Measurements from ENCODE around the gene HERC5.

The HERC5 gene

DNA sequence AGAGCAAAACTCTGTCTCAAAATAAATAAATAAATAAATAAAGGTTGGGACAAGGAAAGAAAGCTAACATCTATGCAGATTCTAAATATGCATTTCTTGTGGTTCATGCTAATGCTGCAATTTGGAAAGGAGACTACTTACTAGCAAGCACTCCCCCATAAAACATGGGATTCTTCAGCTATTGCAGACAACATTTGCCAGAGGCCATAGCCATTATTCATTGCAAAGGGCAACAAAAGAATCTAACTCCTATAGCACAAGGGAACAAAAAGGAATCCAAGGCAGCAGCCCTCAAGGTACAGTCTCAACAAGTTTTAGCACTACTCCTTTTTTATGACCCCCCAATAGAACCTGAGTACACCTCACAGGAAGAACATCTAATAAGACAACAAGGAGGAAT, 8.0 kb upstream of the HERC5 start:
- DNase-seq, result no peak

GRCh38 chr4:88449290-88449689, 7.6 kb upstream of the HERC5 start:
- no peak for DNase-seq

DNA sequence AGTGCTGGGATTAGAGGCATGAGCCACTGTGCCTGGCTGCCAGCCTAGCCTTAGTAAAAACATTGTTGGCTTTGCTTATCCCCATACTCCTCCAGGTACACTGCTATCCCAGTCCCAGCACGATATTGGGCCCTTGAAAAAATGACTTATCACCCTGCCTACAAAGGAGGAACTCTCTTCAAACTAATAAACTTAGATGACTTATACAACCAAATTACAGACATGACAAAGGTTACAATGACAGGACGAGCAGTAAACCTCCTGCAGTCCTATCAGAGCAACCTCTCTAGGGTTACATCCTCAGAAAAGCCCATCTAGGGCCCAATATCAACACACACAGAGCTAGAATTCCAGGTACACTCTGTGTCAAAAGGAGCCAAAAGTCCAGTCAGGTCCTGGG, 5.7 kb upstream of the HERC5 start:
- no peak for DNase-seq

GRCh38 chr4:88452912-88453311, 4.0 kb upstream of the HERC5 start:
- no peak for DNase-seq

DNA sequence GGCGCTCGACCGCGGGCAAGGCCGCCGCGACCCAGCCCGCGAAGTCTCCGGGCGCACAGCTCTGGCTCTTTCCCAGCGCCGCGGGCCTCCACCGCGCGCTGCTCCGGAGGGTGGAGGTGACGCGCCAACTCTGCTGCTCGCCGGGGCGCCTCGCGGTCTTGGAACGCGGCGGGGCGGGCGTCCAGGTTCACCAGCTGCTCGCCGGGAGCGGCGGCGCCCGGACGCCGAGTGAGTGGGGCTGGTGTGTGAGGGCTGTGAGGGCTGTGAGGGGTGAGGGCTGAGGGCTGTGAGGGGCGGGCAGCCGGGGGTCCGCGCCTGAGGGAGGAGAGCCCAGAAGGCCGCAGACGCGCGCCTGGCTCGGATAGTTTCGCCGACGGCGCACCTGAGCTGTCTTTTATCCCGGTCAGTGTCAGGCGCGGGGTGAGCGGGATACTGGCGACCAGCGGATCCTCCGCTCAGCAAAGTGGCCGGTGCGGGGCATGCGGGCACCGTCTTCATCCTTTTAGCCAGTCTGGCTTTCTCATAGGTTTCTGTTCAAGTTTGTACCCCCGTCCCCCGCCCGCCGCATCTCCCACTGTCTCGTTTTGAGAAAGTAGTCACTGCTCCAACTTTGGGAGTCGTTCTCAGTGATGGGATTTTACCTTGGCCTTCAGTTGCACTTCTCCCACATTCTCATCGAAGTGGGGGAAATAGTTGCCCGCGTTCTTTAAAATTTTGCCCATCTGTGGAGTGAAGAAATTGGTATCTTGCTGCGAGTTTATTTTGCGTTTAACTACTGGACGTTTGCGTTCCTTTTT, 586 bp downstream of the HERC5 start:
- no peak for DNase-seq

DNA sequence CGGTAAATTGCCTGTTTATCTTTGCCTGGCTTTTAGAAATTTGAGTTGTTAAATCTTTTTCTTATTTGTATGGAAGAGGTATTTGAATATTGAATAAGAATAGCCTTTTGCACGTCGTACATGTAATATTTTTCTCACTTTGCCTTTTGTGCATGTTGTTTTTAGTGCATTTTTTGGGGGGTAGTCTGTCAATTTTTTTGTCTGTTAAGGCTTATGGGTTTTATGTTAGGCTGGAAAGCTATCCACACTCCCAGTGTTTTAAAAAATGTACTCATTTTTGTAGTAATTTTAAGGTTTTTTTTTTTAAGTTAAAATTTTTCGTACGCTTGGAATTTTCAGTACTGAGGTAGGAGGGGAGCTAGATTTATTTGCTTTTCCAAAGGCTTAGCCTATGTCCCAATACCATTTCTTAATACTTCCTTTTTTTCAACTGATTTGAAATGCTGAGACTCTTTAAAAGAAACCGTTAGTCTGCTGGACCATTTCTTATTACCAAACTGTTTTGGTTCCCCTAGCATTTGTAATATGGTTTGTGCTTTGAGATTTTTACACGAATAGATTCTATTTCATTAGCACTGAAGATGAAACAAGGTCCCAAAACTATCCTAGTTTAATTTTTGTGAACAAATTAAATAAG, 1.3 kb downstream of the HERC5 start:
- DNase-seq, result no peak

DNA sequence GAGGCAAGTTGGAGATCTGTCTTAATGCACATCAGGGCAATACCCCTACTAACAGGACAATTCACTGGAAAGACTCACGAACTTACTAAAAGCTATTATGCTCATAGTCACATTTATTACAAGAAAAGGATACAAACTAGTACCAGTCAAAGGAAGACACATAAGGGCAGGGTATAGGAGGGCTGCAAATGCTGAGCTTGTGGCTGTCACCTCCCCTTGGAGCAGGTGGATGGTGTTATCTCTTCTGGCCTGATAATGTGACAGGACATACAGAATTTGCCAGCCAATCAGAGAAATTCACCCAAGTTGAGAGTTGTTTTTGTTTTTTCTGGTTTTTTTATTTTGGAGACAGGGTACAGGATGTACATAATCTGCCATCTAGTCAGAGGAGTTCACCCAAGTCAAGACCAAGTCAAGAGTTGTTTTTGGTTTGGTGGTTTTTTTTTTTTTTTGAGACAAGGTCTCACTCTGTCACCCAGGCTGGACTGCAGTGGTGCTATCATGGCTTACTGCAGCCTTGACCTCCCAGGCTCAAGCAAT, 8.8 kb downstream of the HERC5 start:
- DNase-seq, result no peak

- no peak for DNase-seq
Measured at GRCh38 chr4:88467392-88467791, 10.5 kb downstream of the HERC5 start.

GRCh38 chr4:88477229-88477860, 20.4 kb downstream of the HERC5 start:
- DNase-seq, result no peak

- no peak for DNase-seq
Measured at GRCh38 chr4:88478247-88478646, 21.3 kb downstream of the HERC5 start.

DNA sequence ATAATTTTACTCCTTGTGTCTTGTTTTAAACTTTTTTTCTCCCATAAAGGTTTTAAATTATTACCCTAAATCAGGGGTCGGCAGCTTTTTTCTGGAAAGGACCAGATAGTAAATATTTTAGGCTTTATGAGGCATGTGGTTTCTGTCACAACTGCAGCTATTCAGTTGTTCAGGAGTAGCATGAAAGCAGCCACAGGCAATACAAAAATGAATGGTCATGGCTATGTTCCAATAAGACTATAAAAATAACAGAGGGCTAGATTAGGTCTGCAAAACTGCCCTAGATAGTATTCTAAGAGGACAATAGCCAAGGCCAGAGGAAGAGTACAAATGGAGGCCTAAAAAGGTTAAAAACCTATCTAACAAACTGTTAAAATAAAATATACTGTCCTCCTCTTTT, 24.6 kb downstream of the HERC5 start:
- DNase-seq, result no peak

- DNase-seq, result no peak
Measured at GRCh38 chr4:88489100-88489761, 32.3 kb downstream of the HERC5 start.

GRCh38 chr4:88497859-88498409, 41.0 kb downstream of the HERC5 start:
- DNase-seq, result no peak

- no peak for DNase-seq
Measured at GRCh38 chr4:88503344-88503743, 46.4 kb downstream of the HERC5 start.

DNA sequence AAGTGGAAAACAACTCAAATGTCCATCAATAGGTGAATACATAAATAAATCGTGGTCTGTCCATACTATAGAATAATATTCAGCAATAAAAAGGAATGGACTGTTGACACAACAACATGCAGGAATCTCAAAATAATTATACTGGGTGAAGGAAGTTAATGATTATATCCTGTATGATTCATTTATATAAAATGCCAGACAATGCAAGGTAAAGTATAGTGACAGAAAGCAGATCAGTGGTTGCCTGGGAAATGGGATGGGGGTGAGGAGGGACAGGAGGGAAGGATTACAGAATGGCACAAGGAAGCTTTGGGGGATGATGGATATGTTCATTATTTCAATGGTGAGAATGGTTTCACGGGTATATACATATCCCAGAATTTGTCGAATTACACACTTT, 54.3 kb downstream of the HERC5 start:
- no peak for DNase-seq

DNA sequence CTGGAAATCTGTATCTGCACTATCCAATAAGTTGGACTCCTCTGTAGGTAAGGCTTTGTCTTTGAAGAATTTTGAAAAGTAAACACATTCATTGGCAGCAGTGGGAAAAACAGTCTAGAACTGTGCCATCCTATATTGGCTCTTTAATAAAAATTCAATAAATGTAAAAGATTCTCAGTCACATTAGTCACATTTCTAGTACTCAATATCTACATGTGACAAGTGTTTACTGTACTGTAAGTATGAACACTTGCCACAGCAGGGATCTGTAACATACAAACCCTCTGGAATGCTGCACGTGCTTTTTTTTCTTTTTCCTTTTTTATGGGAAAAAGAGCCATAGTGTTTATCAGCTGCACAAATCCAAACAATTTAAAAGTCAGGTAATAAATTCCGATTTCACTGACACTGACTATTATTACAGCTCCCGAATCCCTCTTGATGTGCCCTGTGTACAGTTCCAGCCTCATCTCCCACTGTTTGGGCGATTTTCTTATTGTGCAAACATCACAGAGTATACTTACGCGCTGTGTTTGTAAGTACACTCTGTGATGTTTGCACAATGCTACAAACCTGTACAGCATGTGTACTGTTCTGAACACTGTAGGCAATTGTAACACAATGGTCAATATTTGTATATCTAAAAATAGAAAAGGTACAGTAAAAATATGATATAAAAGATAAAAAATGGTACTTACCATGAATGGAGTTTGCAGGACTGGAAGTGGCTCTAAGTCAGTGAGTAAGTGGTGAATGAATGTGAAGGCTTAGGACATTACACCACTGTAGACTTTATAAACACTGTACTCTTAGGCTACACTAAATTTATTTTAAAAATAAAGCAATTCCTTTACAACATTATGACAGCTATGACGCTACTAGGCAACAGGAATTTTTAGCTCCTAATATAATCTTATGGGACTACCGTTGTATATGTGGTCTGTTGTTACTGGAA, 57.9 kb downstream of the HERC5 start:
- no peak for DNase-seq

GRCh38 chr4:88516746-88517145, 59.8 kb downstream of the HERC5 start:
- no peak for DNase-seq

GRCh38 chr4:88517825-88518224, 60.9 kb downstream of the HERC5 start:
- DNase-seq, result no peak

DNA sequence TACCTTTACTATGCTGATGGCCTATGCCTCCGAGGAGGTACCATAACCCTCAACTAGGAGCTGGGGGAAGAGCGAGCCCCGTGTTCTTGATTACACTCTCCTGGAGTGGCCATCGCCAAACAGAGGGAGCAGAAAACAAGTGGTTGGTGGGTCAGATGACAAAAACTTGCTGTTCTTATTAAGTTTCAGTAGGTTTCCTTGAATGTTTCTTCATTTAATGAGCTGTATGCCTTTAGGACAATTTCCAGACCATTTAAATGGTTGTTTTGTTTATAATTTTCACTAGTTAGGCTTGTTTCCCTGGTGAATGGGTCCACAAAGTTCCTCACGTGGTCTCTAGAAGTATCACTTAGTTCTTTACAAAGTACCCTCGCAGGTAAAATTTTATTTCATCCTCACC, 62.0 kb downstream of the HERC5 start:
- DNase-seq, result no peak

GRCh38 chr4:88522702-88523324, 65.9 kb downstream of the HERC5 start:
- DNase-seq, result peak; percentile 13

Data from CD4-positive, alpha-beta T cell treated with Interleukin-21 for 1 hour (primary cell).